ENCODE data around the gene ADD3. TPM values are rescaled to one million over a fixed set of nuclear protein-coding genes. Genes with fewer than 3 reads are reported as not detected.

The ADD3 gene
- total RNA-seq, 4 donors from 2014 or later, result 257 to 644 (median 358) TPM

DNA sequence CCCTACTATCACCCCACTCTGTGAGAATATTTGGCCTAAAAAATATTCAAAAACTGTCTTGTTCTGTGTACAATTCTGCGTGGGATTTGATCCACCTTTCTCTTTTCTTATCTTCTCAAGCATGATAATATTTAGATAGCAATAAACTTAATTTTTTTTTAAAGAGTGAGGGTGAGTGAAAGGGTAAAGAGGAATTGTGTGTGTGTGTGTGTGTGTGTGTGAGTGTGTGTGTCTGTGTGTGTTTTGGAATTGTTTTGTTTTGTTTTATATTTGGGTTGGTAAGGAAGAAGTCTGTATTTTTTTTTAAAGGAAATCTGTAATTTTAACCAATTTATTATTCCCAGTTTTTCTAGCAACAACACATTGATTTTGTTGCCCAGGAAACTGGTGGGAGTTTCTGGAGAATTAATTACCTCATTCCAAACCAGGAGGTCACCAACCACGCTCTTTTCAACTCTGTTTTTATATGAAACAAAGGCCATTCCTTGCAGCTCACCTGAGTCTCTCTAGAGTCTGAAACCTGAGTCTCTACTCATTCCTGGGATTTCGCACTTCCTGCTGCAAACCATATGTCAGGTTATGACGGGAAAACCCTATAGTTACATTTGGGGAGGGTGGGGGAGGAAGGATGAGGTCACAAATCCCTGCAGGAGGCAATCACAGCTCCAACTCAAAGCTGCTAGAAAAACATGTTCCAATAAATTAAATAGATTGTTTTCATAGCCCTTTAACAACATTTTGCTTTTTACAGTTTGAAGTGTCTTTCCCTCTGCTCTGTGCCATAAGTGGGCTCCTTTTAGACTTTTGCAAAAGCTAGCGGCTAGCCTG lies 46.4 kb upstream of the ADD3 start:
- Histone ChIP-seq H3K36me3 (no peaks in the 10 kb centered on the region), H3K27ac (peak overlapping the region; percentile 75 to 89 (median 82)), H3K4me1 (peaks cover 39 to 61% of the 10 kb centered on the region in 2 donors), H3K9me3 (no peaks in the 10 kb centered on the region), H3K27me3 (no peaks in the 10 kb centered on the region), H3K4me3 (replicated peaks in 1 of 3) (no peak overlapping the region)
- TF ChIP-seq POLR2A (IDR thresholded peaks at IDR 0.05), result no peak
- TF ChIP-seq, protein P1, sequence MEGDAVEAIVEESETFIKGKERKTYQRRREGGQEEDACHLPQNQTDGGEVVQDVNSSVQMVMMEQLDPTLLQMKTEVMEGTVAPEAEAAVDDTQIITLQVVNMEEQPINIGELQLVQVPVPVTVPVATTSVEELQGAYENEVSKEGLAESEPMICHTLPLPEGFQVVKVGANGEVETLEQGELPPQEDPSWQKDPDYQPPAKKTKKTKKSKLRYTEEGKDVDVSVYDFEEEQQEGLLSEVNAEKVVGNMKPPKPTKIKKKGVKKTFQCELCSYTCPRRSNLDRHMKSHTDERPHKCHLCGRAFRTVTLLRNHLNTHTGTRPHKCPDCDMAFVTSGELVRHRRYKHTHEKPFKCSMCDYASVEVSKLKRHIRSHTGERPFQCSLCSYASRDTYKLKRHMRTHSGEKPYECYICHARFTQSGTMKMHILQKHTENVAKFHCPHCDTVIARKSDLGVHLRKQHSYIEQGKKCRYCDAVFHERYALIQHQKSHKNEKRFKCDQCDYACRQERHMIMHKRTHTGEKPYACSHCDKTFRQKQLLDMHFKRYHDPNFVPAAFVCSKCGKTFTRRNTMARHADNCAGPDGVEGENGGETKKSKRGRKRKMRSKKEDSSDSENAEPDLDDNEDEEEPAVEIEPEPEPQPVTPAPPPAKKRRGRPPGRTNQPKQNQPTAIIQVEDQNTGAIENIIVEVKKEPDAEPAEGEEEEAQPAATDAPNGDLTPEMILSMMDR (IDR thresholded peaks at IDR 0.05), result no peak
- intact Hi-C loops (cut with DNase I), result loop anchor here (10.0 kb wide), 1 partner anchor 67 kb away; no protein-coding TSS in a partner anchor
- peak; percentile 29 to 37 for DNase-seq
- 30% methylated on average over 5 of the region's 5 CpGs for WGBS, 2 donors

DNA sequence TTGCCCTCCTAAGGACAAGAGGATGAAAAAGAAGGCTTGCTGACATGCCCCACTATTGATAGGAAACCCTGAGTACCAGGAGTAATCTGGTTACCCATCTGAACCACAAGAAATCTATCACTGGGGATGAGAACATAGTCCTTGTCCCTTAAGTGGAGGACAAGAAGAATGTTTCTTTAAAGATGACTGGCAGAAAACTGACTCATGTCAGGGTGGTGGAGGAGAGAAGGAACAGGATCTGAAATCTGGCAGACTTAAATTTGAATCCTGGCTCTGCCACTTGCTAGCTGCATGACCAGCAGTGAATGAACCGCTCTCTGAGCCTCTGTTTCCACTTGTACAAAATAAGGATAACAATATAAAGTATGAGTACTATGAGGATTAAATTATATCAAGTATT lies 45.5 kb upstream of the ADD3 start:
- peak overlapping the region; percentile 75 to 89 (median 82) for H3K27ac ChIP-seq

DNA sequence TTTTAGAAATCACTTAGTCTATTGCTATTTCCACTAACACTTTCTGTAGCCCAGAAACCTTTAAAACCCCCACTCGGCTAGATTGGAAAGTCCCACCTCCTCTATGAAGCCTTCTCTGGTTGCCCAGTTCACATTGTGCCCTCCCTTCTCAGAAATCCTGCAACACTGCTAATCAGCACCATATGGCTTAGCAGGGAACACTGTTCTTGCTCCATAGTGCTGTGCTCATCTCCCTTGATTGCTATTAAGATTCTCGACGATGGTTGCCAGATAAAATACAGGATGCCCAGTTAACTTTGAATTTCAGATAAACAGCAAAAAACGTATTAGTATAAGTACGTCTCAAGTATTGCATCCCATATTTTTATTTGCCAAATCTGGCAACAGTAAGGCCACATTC lies 44.3 kb upstream of the ADD3 start:
- TF ChIP-seq, protein P1 (IDR thresholded peaks at IDR 0.05), result no peak
- TF ChIP-seq POLR2A (IDR thresholded peaks at IDR 0.05), result no peak
- Histone ChIP-seq H3K4me1 (peaks cover 49 to 63% of the 10 kb centered on the region in 2 donors), H3K36me3 (no peaks in the 10 kb centered on the region), H3K4me3 (replicated peaks in 1 of 3) (no peak overlapping the region), H3K27me3 (no peaks in the 10 kb centered on the region), H3K9me3 (no peaks in the 10 kb centered on the region), H3K27ac (peak overlapping the region in 1 of 3 donors; percentile 89)
- DNase-seq, result no peak
- 73 to 90% methylated on average over 5 of the region's 5 CpGs for WGBS, 2 donors
- intact Hi-C loops (cut with DNase I), result loop anchor here (10.0 kb wide), 1 partner anchor 69 kb away; no protein-coding TSS in a partner anchor

More for the DNA sequence above, 45.5 kb upstream of the ADD3 start:
- H3K4me1 ChIP-seq, result peaks cover 47 to 63% of the 10 kb centered on the region in 2 donors
- intact Hi-C loops (cut with DNase I), result loop anchor here (10.0 kb wide), 1 partner anchor 67 kb away; no protein-coding TSS in a partner anchor
- no peak for DNase-seq
- no peaks in the 10 kb centered on the region for H3K36me3 ChIP-seq
- TF ChIP-seq, protein P1 (IDR thresholded peaks at IDR 0.05), result no peak
- TF ChIP-seq POLR2A (IDR thresholded peaks at IDR 0.05), result no peak
- 85 to 90% methylated on average over 1 of the region's 1 CpG for WGBS, 2 donors
- no peaks in the 10 kb centered on the region for H3K9me3 ChIP-seq
- H3K27me3 ChIP-seq, result no peaks in the 10 kb centered on the region
- H3K4me3 ChIP-seq (replicated peaks in 1 of 3), result no peak overlapping the region

DNA sequence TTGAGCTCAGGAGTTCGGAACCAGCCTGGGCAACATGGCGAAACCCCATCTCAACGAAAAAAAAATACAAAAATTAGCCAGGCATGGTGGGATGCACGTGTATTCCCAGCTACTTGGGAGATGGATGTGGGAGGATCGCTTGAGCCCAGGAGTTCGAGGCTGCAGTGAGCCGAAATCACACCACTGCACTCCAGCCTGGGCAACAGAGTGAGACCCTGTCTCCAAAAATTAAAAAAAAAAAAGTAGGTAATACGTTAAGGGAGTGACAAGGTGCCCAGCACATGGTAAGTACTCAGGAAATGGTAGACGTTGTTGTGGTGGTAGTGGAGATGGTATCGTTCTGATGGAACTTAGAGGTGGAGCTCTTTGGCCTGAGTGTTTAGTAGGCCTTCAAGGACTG lies 43.5 kb upstream of the ADD3 start:
- no peak for TF ChIP-seq POLR2A (IDR thresholded peaks at IDR 0.05)
- TF ChIP-seq, protein P1 (IDR thresholded peaks at IDR 0.05), result no peak
- intact Hi-C loops (cut with DNase I), result loop anchor here (10.0 kb wide), 1 partner anchor 70 kb away; no protein-coding TSS in a partner anchor
- Histone ChIP-seq H3K4me1 (peaks cover 58 to 70% of the 10 kb centered on the region in 2 donors), H3K9me3 (no peaks in the 10 kb centered on the region), H3K27me3 (no peaks in the 10 kb centered on the region), H3K4me3 (replicated peaks in 1 of 3) (no peak overlapping the region), H3K36me3 (no peaks in the 10 kb centered on the region), H3K27ac (peak overlapping the region in 1 of 3 donors; percentile 48)
- DNase-seq, result no peak
- 85 to 88% methylated on average over 10 of the region's 10 CpGs for WGBS, 2 donors
